Kidney (tissue), 14 donors: Measurements from ENCODE around the gene PID1. TPM values are rescaled to one million over a fixed set of nuclear protein-coding genes. Genes with fewer than 3 reads are reported as not detected.

Experiments used
- DNase-seq, 5 donors: peaks; one replicate each; pipeline ENCODE4 v3.0.0-alpha.2; 2013 to 2020
- FAIRE-seq: peaks from 2 replicates; lab custom pipeline; 2012; peaks lifted over from hg19 to GRCh38; lab: Jason Lieb, UNC
- H3K27ac ChIP-seq, 2 donors: one replicate each; pipeline ENCODE4 v1.7.0; 2013; ENCODE audit warnings: low read depth in 2 of 2, low read length in 2 of 2, inconsistent platforms in 1 of 2
- H3K27me3 ChIP-seq: one replicate; pipeline ENCODE4 v1.7.1; 2013; ENCODE audit warnings: low read length, inconsistent platforms; ENCODE audit not compliant: control insufficient read depth, insufficient read depth
- H3K36me3 ChIP-seq, 3 donors: one replicate each; pipeline versions ENCODE4 v1.7.0 to v1.7.1; 2013; ENCODE audit warnings: low read length in 3 of 3, control low read depth in 1 of 3, inconsistent platforms in 1 of 3; ENCODE audit not compliant: insufficient read depth in 3 of 3, control insufficient read depth in 2 of 3
- H3K4me1 ChIP-seq, 3 donors: one replicate each; pipeline versions ENCODE4 v1.7.0 to v1.7.1; 2013; ENCODE audit warnings: low read length in 3 of 3, inconsistent platforms in 1 of 3, low read depth in 1 of 3; ENCODE audit not compliant: control insufficient read depth in 2 of 3, insufficient read depth in 2 of 3
- H3K4me3 ChIP-seq, 3 donors: one replicate each; pipeline versions ENCODE4 v1.7.0 to v1.8.1; 2013; ENCODE audit warnings: low read length in 3 of 3, control low read depth in 1 of 3, inconsistent platforms in 1 of 3
- H3K9ac ChIP-seq, 3 donors: one replicate each; pipeline versions ENCODE4 v1.7.0 to v1.7.1; 2013; ENCODE audit warnings: low read length in 3 of 3, control low read depth in 1 of 3, inconsistent platforms in 1 of 3
- H3K9me3 ChIP-seq, 3 donors: one replicate each; pipeline versions ENCODE4 v1.7.0 to v1.7.1; 2013; ENCODE audit warnings: low read length in 3 of 3, control low read depth in 1 of 3, inconsistent platforms in 1 of 3; ENCODE audit not compliant: control insufficient read depth in 2 of 3, insufficient read depth in 1 of 3
- CTCF ChIP-seq: IDR thresholded peaks from 3 replicates; pipeline ENCODE4 v1.5.1; 2012; ENCODE audit warnings: mild to moderate bottlenecking, moderate library complexity, borderline replicate concordance; ENCODE audit not compliant: insufficient read depth; ENCODE audit errors: extremely low read depth
- intact Hi-C: fragments of 100-400 bp; cut with DNase I; formaldehyde crosslinking; loops from one replicate; pipeline ENCODE4 v1.11.1; 2022
- polyA plus RNA-seq: library from polyadenylated mRNA; stranded (reverse); fragments of 350-450 nt; fragmentation: Illumina TruSeq; extraction: RNeasy Lipid Tissue Mini Kit (QIAGEN cat#74804); gene quantifications from one replicate; pipeline ENCODE4 v1.2.3, GENCODE V29; 2014; ENCODE audit warnings: low read depth, low replicate concordance; ENCODE audit not compliant: insufficient read depth
- total RNA-seq: library from RNA; stranded (reverse); fragmentation: NEBNext Ultra II Directional; extraction: Animal tissue kit (Norgen Biotek cat#: 25700); gene quantifications from one replicate; pipeline ENCODE4 v1.2.1, GENCODE V29; 2021
- donor health status: control.
- donor health status: control.
- donor health status: control.
- donor health status: control.
- donor health status: control.
- donor health status: DM: yes; HTN: yes; CAD: no.
- donor health status: Normal renal cell carcinoma (clear cell type).

Gene PID1
- total and polyA plus RNA-seq, 2 donors from 2014 or later: 2.1 to 9.4 TPM

GRCh38 chr2:229001196-229001595 lies 269.9 kb downstream of the PID1 start:
- intact Hi-C loops: no loop called here
- TF ChIP-seq CTCF: no peak
- H3K4me3 ChIP-seq: no peak overlapping the region
- no peak overlapping the region for H3K27ac ChIP-seq
- no peaks in the 10 kb centered on the region for H3K27me3 ChIP-seq
- no peaks in the 10 kb centered on the region for H3K36me3 ChIP-seq
- H3K9me3 ChIP-seq: no peaks in the 10 kb centered on the region
- DNase-seq (no peak), FAIRE-seq (no peak)
- H3K9ac ChIP-seq: no peak overlapping the region
- H3K4me1 ChIP-seq: no peaks in the 10 kb centered on the region

- FAIRE-seq: no peak
- H3K27ac ChIP-seq: no peak overlapping the region
- H3K36me3 ChIP-seq: no peaks in the 10 kb centered on the region
- no peaks in the 10 kb centered on the region for H3K9me3 ChIP-seq
- no peak overlapping the region for H3K9ac ChIP-seq
- H3K4me3 ChIP-seq: no peak overlapping the region
- no peak for TF ChIP-seq CTCF
- intact Hi-C loops: no loop called here
- H3K27me3 ChIP-seq: no peaks in the 10 kb centered on the region
- no peaks in the 10 kb centered on the region for H3K4me1 ChIP-seq
- no peak for DNase-seq
Measured at GRCh38 chr2:228999326-228999725, 271.8 kb downstream of the PID1 start.

GRCh38 chr2:228988786-228989185 lies 282.3 kb downstream of the PID1 start:
- no peak overlapping the region for H3K4me3 ChIP-seq
- no peaks in the 10 kb centered on the region for H3K4me1 ChIP-seq
- no peak for TF ChIP-seq CTCF
- intact Hi-C loops: no loop called here
- no peaks in the 10 kb centered on the region for H3K36me3 ChIP-seq
- H3K27ac ChIP-seq: no peak overlapping the region
- H3K9ac ChIP-seq: no peak overlapping the region
- FAIRE-seq: no peak
- H3K9me3 ChIP-seq: no peaks in the 10 kb centered on the region
- no peaks in the 10 kb centered on the region for H3K27me3 ChIP-seq
- no peak for DNase-seq
